Mucosa of descending colon (tissue), 3 donors: Measurements from ENCODE around the gene HDAC4. TPM values are rescaled to one million over a fixed set of nuclear protein-coding genes. Genes with fewer than 3 reads are reported as not detected.

Experiments used
- ATAC-seq: fragments of 200-7000 bp; cut with Tn5 transposase; one replicate; pipeline ENCODE4 v1.9.1; 2020; ENCODE audit warnings: mild to moderate bottlenecking, moderate library complexity
- DNase-seq, 3 donors: peaks; one replicate each; pipeline ENCODE4 v3.0.0-alpha.2; 2020
- H3K36me3 ChIP-seq: fragments of 200-600 bp; one replicate; pipeline ENCODE4 v1.8.0; 2021; ENCODE audit warnings: low read depth, mild to moderate bottlenecking
- H3K4me1 ChIP-seq: fragments of 200-600 bp; one replicate; pipeline ENCODE4 v1.8.0; 2021; ENCODE audit warnings: low read depth, mild to moderate bottlenecking
- H3K4me3 ChIP-seq: fragments of 200-600 bp; one replicate; pipeline ENCODE4 v1.8.0; 2021; ENCODE audit warnings: mild to moderate bottlenecking
- H3K9me3 ChIP-seq: fragments of 200-600 bp; one replicate; pipeline ENCODE4 v1.8.0; 2021; ENCODE audit warnings: mild to moderate bottlenecking
- CTCF ChIP-seq: fragments of 200-600 bp; IDR thresholded peaks from one replicate; pipeline ENCODE4 v1.8.0; 2022; ENCODE audit warnings: antibody characterized with exemption, mild to moderate bottlenecking
- intact Hi-C, 2 donors: fragments of 100-400 bp; cut with DNase I in 1 of 2; cut with micrococcal nuclease in 1 of 2; formaldehyde crosslinking; loops; one replicate each; pipeline versions ENCODE4 v1.11.0 to v1.11.1; 2022; cut with DNase I, micrococcal nuclease
- total RNA-seq, 3 donors: library from RNA; stranded (reverse); fragmentation: NEBNext Ultra II Directional in 2 of 3; extraction: Animal tissue kit (Norgen Biotek cat#: 25700) in 2 of 3; gene quantifications; one replicate each; pipeline versions ENCODE4 v1.2.1 to v1.2.4, GENCODE V29; 2021 to 2023
- donor health status: DM: no; HTN: no; CAD: no; lungs with moderate emphysema.
- donor health status: DM: no; HTN: no; CAD: no.
- donor health status: DM: no; HTN: yes; CAD: no.

Gene HDAC4
- total RNA-seq, 3 donors from 2014 or later = 41.4 to 147 (median 44.0) TPM

- no peak for TF ChIP-seq CTCF
- Histone ChIP-seq H3K4me3 (no peak overlapping the region), H3K4me1 (no peaks in the 10 kb centered on the region), H3K36me3 (no peaks in the 10 kb centered on the region), H3K9me3 (no peaks in the 10 kb centered on the region)
- ATAC-seq = no peak
- DNase-seq = peak in 1 of 3 donors; percentile 8
- intact Hi-C loops = no loop called here
These were observed 40.2 kb downstream of the HDAC4 start for GRCh38 chr2:239360421-239361310.

GRCh38 chr2:239360008-239360407 is 40.8 kb downstream of the HDAC4 start:
- intact Hi-C loops = no loop called here

GRCh38 chr2:239359196-239359912 is 41.5 kb downstream of the HDAC4 start:
- no peak for TF ChIP-seq CTCF
- ATAC-seq (no peak), DNase-seq (peak in 1 of 3 donors; percentile 14)
- no peak overlapping the region for H3K4me3 ChIP-seq
- no peaks in the 10 kb centered on the region for H3K36me3 ChIP-seq
- no peaks in the 10 kb centered on the region for H3K9me3 ChIP-seq
- intact Hi-C loops = no loop called here
- H3K4me1 ChIP-seq = no peaks in the 10 kb centered on the region

More at GRCh38 chr2:239360008-239360407, 40.8 kb downstream of the HDAC4 start:
- no peak for TF ChIP-seq CTCF
- H3K36me3 ChIP-seq = no peaks in the 10 kb centered on the region
- peak in 1 of 3 donors; percentile 5 for DNase-seq
- no peaks in the 10 kb centered on the region for H3K9me3 ChIP-seq
- no peaks in the 10 kb centered on the region for H3K4me1 ChIP-seq
- no peak for ATAC-seq
- H3K4me3 ChIP-seq = no peak overlapping the region

- H3K9me3 ChIP-seq = no peaks in the 10 kb centered on the region
- H3K36me3 ChIP-seq = no peaks in the 10 kb centered on the region
- no peak for TF ChIP-seq CTCF
- DNase-seq (peak in 1 of 3 donors; percentile 13), ATAC-seq (no peak)
- H3K4me3 ChIP-seq = no peak overlapping the region
- no peaks in the 10 kb centered on the region for H3K4me1 ChIP-seq
- intact Hi-C loops = no loop called here
These were observed 42.6 kb downstream of the HDAC4 start for GRCh38 chr2:239358062-239358754.

- Histone ChIP-seq H3K9me3 (no peaks in the 10 kb centered on the region), H3K4me3 (no peak overlapping the region), H3K4me1 (no peaks in the 10 kb centered on the region), H3K36me3 (no peaks in the 10 kb centered on the region)
- intact Hi-C loops = no loop called here
- DNase-seq (no peak), ATAC-seq (no peak)
- no peak for TF ChIP-seq CTCF
These were observed 45.1 kb downstream of the HDAC4 start for GRCh38 chr2:239355724-239356123.
